MM.1S (cell line): ENCODE measurements around the gene KRTAP10-4.

Source experiments
- DNase-seq: peaks from one replicate; pipeline ENCODE4 v3.0.0-alpha.2; 2015
- H2AFZ ChIP-seq: fragments of 300-600 bp; sonication (generic); 2 replicates; pipeline ENCODE4 v1.6.0; 2016; ENCODE audit warnings: antibody characterized with exemption, low read length
- H3F3A ChIP-seq: fragments of 300-600 bp; sonication (generic); 2 replicates; pipeline ENCODE4 v1.6.1; 2016; ENCODE audit warnings: mild to moderate bottlenecking, antibody characterized with exemption, low read length, moderate library complexity, mixed read lengths; ENCODE audit not compliant: insufficient read depth
- H3K27ac ChIP-seq: fragments of 300-600 bp; sonication (generic); 2 replicates; pipeline ENCODE4 v1.5.1; 2016; ENCODE audit warnings: mild to moderate bottlenecking, low read length
- H3K27me3 ChIP-seq: fragments of 300-600 bp; sonication (generic); replicated peaks from 2 replicates; pipeline ENCODE4 v1.6.0; 2016; ENCODE audit warnings: low read length; ENCODE audit not compliant: insufficient read depth
- H3K36me3 ChIP-seq: fragments of 300-600 bp; sonication (generic); replicated peaks from 2 replicates; pipeline ENCODE4 v1.6.1; 2016; ENCODE audit warnings: mild to moderate bottlenecking, low read length, mixed read lengths; ENCODE audit not compliant: insufficient read depth
- H3K4me1 ChIP-seq: fragments of 300-600 bp; sonication (generic); 2 replicates; pipeline ENCODE4 v1.6.1; 2016; ENCODE audit warnings: low read length, mixed read lengths
- H3K4me2 ChIP-seq: fragments of 300-600 bp; sonication (generic); 2 replicates; pipeline ENCODE4 v1.6.0; 2016; ENCODE audit warnings: low read depth, low read length
- H3K4me3 ChIP-seq: fragments of 300-600 bp; sonication (generic); 2 replicates; pipeline ENCODE4 v1.5.1; 2016; ENCODE audit warnings: low read length, mixed read lengths
- H3K79me2 ChIP-seq: fragments of 300-600 bp; sonication (generic); 2 replicates; pipeline ENCODE4 v1.6.1; 2016; ENCODE audit warnings: mixed run types, low read length, mixed read lengths
- H3K9ac ChIP-seq: fragments of 300-600 bp; sonication (generic); 2 replicates; pipeline ENCODE4 v1.6.1; 2016; ENCODE audit warnings: low read length, mixed read lengths
- H3K9me2 ChIP-seq: fragments of 300-600 bp; sonication (generic); replicated peaks from 2 replicates; pipeline ENCODE4 v1.6.1; 2016; ENCODE audit warnings: mild to moderate bottlenecking, low read length, mixed read lengths; ENCODE audit not compliant: insufficient read depth
- H3K9me3 ChIP-seq: fragments of 300-600 bp; sonication (generic); replicated peaks from 2 replicates; pipeline ENCODE4 v1.6.1; 2016; ENCODE audit warnings: mild to moderate bottlenecking, low read length, mixed read lengths; ENCODE audit not compliant: insufficient read depth
- H4K20me1 ChIP-seq: fragments of 300-600 bp; sonication (generic); 2 replicates; pipeline ENCODE4 v1.6.1; 2016; ENCODE audit warnings: mild to moderate bottlenecking, low read length, moderate library complexity, mixed read lengths; ENCODE audit not compliant: insufficient read depth
- EZH2 ChIP-seq: fragments of 300-600 bp; sonication (generic); optimal IDR thresholded peaks from 2 replicates; pipeline ENCODE3; 2017; ENCODE audit warnings: low read depth, mild to moderate bottlenecking, antibody characterized with exemption, low read length, mixed read lengths
- EZH2phosphoT487 ChIP-seq: fragments of 300-600 bp; sonication (generic); IDR thresholded peaks from 2 replicates; pipeline ENCODE4 v1.6.1; 2018; ENCODE audit warnings: antibody characterized with exemption, low read length
- TF ChIP-seq, protein P1 (sequence below): fragments of 300-600 bp; sonication (generic); IDR thresholded peaks from 2 replicates; pipeline ENCODE4 v1.5.1; 2016; ENCODE audit warnings: antibody characterized with exemption, low read length, mixed read lengths

Gene KRTAP10-4

DNA sequence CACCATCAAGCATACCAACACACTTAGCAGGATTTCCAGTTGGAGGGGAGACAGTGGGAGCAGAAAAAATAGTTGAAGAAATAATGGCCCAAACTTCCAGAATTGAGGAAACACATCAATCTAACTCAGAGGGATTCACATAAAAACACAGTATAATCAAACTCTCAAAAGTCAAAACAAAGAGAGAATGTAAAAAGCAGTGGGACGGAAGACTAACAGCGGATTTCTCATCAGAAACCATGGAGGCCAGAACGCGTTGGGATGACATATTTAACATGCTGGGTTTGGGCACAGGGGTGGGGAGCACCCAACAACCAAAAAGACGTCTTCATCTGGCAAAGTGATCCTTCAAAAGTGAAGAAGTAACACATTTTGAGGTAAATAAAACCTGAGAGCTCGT lies 46.4 kb downstream of the KRTAP10-4 start:
- Histone ChIP-seq H3K9ac (no peak overlapping the region), H3K27ac (no peak overlapping the region), H3K9me3 (no peaks in the 10 kb centered on the region)

DNA sequence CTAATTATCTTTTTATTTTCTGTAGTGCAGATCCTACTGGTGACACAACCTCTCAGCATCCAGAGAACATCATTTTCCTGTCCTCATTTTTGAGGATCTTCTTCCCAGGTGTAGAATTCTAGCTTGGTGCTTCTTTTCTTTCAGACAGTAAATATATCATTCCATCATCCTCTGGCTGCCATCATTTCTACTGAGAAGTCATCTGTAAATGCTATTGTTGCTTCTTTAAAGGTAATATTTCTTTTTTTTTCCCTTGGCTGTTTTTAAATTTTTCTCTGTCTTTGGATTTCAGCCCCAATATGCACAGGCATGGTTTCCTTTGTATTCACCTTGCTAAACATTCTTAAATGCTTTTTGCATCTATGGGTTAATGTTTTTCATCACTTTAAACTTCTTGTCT lies 50.0 kb downstream of the KRTAP10-4 start:
- Histone ChIP-seq H3K27ac (no peak overlapping the region), H4K20me1 (no peaks in the 10 kb centered on the region), H2AFZ (no peak overlapping the region), H3K79me2 (no peaks in the 10 kb centered on the region), H3K27me3 (peaks cover 55% of the 10 kb centered on the region), H3K4me2 (no peak overlapping the region), H3K9me2 (no peaks in the 10 kb centered on the region), H3K9me3 (no peaks in the 10 kb centered on the region), H3K36me3 (no peaks in the 10 kb centered on the region), H3K9ac (no peak overlapping the region), H3K4me3 (no peak overlapping the region), H3K4me1 (no peaks in the 10 kb centered on the region), H3F3A (no peaks in the 10 kb centered on the region)
- no peak for DNase-seq
- TF ChIP-seq, protein P1, sequence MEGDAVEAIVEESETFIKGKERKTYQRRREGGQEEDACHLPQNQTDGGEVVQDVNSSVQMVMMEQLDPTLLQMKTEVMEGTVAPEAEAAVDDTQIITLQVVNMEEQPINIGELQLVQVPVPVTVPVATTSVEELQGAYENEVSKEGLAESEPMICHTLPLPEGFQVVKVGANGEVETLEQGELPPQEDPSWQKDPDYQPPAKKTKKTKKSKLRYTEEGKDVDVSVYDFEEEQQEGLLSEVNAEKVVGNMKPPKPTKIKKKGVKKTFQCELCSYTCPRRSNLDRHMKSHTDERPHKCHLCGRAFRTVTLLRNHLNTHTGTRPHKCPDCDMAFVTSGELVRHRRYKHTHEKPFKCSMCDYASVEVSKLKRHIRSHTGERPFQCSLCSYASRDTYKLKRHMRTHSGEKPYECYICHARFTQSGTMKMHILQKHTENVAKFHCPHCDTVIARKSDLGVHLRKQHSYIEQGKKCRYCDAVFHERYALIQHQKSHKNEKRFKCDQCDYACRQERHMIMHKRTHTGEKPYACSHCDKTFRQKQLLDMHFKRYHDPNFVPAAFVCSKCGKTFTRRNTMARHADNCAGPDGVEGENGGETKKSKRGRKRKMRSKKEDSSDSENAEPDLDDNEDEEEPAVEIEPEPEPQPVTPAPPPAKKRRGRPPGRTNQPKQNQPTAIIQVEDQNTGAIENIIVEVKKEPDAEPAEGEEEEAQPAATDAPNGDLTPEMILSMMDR: no peak
- TF ChIP-seq EZH2phosphoT487 (no peak), EZH2 (no peak)

More for the DNA sequence above, 46.4 kb downstream of the KRTAP10-4 start:
- Histone ChIP-seq H2AFZ (no peak overlapping the region), H3K9me2 (no peaks in the 10 kb centered on the region), H3K4me1 (no peaks in the 10 kb centered on the region), H3K27me3 (peaks cover 81% of the 10 kb centered on the region), H3K4me2 (no peak overlapping the region), H3K79me2 (no peaks in the 10 kb centered on the region), H3F3A (no peaks in the 10 kb centered on the region), H3K4me3 (no peak overlapping the region), H3K36me3 (no peaks in the 10 kb centered on the region), H4K20me1 (no peaks in the 10 kb centered on the region)
- TF ChIP-seq EZH2: no peak
- DNase-seq: no peak
